MM.1S (cell line): ENCODE results near the gene FAM107B.

ENCODE experiments used
- DNase-seq: peaks from one replicate; pipeline ENCODE4 v3.0.0-alpha.2; 2015
- H2AFZ ChIP-seq: fragments of 300-600 bp; sonication (generic); 2 replicates; pipeline ENCODE4 v1.6.0; 2016; ENCODE audit warnings: antibody characterized with exemption, low read length
- H3F3A ChIP-seq: fragments of 300-600 bp; sonication (generic); 2 replicates; pipeline ENCODE4 v1.6.1; 2016; ENCODE audit warnings: mild to moderate bottlenecking, antibody characterized with exemption, low read length, moderate library complexity, mixed read lengths; ENCODE audit not compliant: insufficient read depth
- H3K27ac ChIP-seq: fragments of 300-600 bp; sonication (generic); 2 replicates; pipeline ENCODE4 v1.5.1; 2016; ENCODE audit warnings: mild to moderate bottlenecking, low read length
- H3K27me3 ChIP-seq: fragments of 300-600 bp; sonication (generic); replicated peaks from 2 replicates; pipeline ENCODE4 v1.6.0; 2016; ENCODE audit warnings: low read length; ENCODE audit not compliant: insufficient read depth
- H3K36me3 ChIP-seq: fragments of 300-600 bp; sonication (generic); replicated peaks from 2 replicates; pipeline ENCODE4 v1.6.1; 2016; ENCODE audit warnings: mild to moderate bottlenecking, low read length, mixed read lengths; ENCODE audit not compliant: insufficient read depth
- H3K4me1 ChIP-seq: fragments of 300-600 bp; sonication (generic); 2 replicates; pipeline ENCODE4 v1.6.1; 2016; ENCODE audit warnings: low read length, mixed read lengths
- H3K4me2 ChIP-seq: fragments of 300-600 bp; sonication (generic); 2 replicates; pipeline ENCODE4 v1.6.0; 2016; ENCODE audit warnings: low read depth, low read length
- H3K4me3 ChIP-seq: fragments of 300-600 bp; sonication (generic); 2 replicates; pipeline ENCODE4 v1.5.1; 2016; ENCODE audit warnings: low read length, mixed read lengths
- H3K79me2 ChIP-seq: fragments of 300-600 bp; sonication (generic); 2 replicates; pipeline ENCODE4 v1.6.1; 2016; ENCODE audit warnings: mixed run types, low read length, mixed read lengths
- H3K9ac ChIP-seq: fragments of 300-600 bp; sonication (generic); 2 replicates; pipeline ENCODE4 v1.6.1; 2016; ENCODE audit warnings: low read length, mixed read lengths
- H3K9me2 ChIP-seq: fragments of 300-600 bp; sonication (generic); replicated peaks from 2 replicates; pipeline ENCODE4 v1.6.1; 2016; ENCODE audit warnings: mild to moderate bottlenecking, low read length, mixed read lengths; ENCODE audit not compliant: insufficient read depth
- H3K9me3 ChIP-seq: fragments of 300-600 bp; sonication (generic); replicated peaks from 2 replicates; pipeline ENCODE4 v1.6.1; 2016; ENCODE audit warnings: mild to moderate bottlenecking, low read length, mixed read lengths; ENCODE audit not compliant: insufficient read depth
- H4K20me1 ChIP-seq: fragments of 300-600 bp; sonication (generic); 2 replicates; pipeline ENCODE4 v1.6.1; 2016; ENCODE audit warnings: mild to moderate bottlenecking, low read length, moderate library complexity, mixed read lengths; ENCODE audit not compliant: insufficient read depth
- EZH2 ChIP-seq: fragments of 300-600 bp; sonication (generic); optimal IDR thresholded peaks from 2 replicates; pipeline ENCODE3; 2017; ENCODE audit warnings: low read depth, mild to moderate bottlenecking, antibody characterized with exemption, low read length, mixed read lengths
- EZH2phosphoT487 ChIP-seq: fragments of 300-600 bp; sonication (generic); IDR thresholded peaks from 2 replicates; pipeline ENCODE4 v1.6.1; 2018; ENCODE audit warnings: antibody characterized with exemption, low read length
- TF ChIP-seq, protein P1 (sequence below): fragments of 300-600 bp; sonication (generic); IDR thresholded peaks from 2 replicates; pipeline ENCODE4 v1.5.1; 2016; ENCODE audit warnings: antibody characterized with exemption, low read length, mixed read lengths

The FAM107B gene

DNA sequence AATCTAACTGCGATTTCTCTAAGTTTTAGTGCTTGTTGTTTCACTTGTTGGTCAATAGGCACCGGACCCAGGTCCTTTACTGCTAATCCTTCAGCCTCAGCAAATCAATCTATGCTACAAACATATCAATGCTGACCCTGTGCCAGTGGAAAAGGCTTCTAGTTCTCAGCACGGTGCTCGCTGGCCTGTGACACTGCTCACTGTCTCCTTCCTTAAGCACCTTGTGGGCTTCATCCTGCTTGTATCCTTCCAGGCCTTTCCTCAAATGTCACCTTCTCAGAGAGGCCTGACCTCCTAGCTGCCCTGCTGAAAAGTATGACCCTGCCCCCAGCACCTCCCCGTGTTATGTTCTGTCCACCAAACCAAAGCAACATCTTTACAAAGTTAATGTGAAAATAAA, 242.7 kb downstream of the FAM107B start:
- no peak overlapping the region for H2AFZ ChIP-seq
- peaks cover 37% of the 10 kb centered on the region for H3K4me1 ChIP-seq
- no peaks in the 10 kb centered on the region for H4K20me1 ChIP-seq
- DNase-seq: no peak
- H3K9ac ChIP-seq: no peak overlapping the region
- TF ChIP-seq EZH2 (no peak), EZH2phosphoT487 (no peak)
- TF ChIP-seq, protein P1, sequence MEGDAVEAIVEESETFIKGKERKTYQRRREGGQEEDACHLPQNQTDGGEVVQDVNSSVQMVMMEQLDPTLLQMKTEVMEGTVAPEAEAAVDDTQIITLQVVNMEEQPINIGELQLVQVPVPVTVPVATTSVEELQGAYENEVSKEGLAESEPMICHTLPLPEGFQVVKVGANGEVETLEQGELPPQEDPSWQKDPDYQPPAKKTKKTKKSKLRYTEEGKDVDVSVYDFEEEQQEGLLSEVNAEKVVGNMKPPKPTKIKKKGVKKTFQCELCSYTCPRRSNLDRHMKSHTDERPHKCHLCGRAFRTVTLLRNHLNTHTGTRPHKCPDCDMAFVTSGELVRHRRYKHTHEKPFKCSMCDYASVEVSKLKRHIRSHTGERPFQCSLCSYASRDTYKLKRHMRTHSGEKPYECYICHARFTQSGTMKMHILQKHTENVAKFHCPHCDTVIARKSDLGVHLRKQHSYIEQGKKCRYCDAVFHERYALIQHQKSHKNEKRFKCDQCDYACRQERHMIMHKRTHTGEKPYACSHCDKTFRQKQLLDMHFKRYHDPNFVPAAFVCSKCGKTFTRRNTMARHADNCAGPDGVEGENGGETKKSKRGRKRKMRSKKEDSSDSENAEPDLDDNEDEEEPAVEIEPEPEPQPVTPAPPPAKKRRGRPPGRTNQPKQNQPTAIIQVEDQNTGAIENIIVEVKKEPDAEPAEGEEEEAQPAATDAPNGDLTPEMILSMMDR: no peak
- no peaks in the 10 kb centered on the region for H3K27me3 ChIP-seq
- no peaks in the 10 kb centered on the region for H3K9me3 ChIP-seq
- H3K36me3 ChIP-seq: peaks cover 7% of the 10 kb centered on the region; the same call in 1 of the 2 replicates
- no peak overlapping the region for H3K4me2 ChIP-seq
- peaks cover 31% of the 10 kb centered on the region for H3F3A ChIP-seq
- H3K4me3 ChIP-seq: no peak overlapping the region
- peaks cover 88% of the 10 kb centered on the region for H3K79me2 ChIP-seq
- no peaks in the 10 kb centered on the region for H3K9me2 ChIP-seq
- no peak overlapping the region for H3K27ac ChIP-seq

DNA sequence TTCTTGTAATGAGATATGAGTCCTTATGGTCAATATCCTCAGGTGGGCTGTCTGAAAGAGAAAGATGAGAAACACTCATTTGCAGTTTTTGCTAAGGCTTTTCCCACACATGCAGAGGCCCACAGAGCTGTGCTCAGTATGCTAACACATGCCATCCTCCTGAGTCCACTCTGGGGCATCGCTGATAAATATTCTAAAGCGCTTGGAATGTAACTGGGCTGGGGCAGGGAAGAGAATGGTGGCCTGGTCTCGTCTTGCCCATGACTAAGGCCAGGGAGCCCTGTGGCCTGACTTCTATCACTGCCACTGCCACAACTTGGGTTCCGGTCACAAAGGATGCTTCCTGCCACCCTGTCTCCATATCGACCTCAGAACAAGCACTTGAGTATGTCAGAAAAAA, 244.2 kb downstream of the FAM107B start:
- H2AFZ ChIP-seq: no peak overlapping the region
- peak overlapping the region; percentile 13; the same call in 1 of the 2 replicates for H3K27ac ChIP-seq
- no peak overlapping the region for H3K9ac ChIP-seq
- peaks cover 85% of the 10 kb centered on the region for H3K79me2 ChIP-seq
- H3K27me3 ChIP-seq: no peaks in the 10 kb centered on the region
- no peak for TF ChIP-seq EZH2phosphoT487
- TF ChIP-seq EZH2: no peak
- TF ChIP-seq, protein P1: no peak
- H3K36me3 ChIP-seq: peaks cover 7% of the 10 kb centered on the region; the same call in 1 of the 2 replicates
- H3K9me2 ChIP-seq: no peaks in the 10 kb centered on the region
- H3K4me3 ChIP-seq: no peak overlapping the region
- no peaks in the 10 kb centered on the region for H3K9me3 ChIP-seq
- no peak overlapping the region for H3K4me2 ChIP-seq
- no peak for DNase-seq
- H3F3A ChIP-seq: peaks cover 31% of the 10 kb centered on the region
- no peaks in the 10 kb centered on the region for H4K20me1 ChIP-seq
- H3K4me1 ChIP-seq: peaks cover 37% of the 10 kb centered on the region

DNA sequence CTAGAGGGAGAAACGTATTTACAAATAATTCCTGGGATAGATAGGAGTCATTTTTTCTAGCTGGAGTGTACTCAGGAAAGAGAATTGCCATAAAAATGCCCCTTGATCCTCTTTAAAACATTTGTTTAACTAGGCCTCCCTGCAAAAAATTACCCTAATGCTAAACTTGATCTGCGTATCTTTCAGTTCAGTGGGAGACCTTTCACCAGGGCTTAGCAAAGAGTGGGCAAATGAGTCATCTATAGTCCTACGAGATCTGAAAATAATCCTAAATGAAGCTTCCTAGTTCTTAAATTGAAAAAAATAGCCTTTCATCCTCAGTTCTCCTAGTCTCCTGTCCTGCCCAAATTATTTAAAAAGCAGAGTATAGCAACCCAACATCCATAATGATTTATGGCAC, 245.3 kb downstream of the FAM107B start:
- H3K4me3 ChIP-seq: no peak overlapping the region
- peaks cover 31% of the 10 kb centered on the region for H3F3A ChIP-seq
- no peaks in the 10 kb centered on the region for H3K27me3 ChIP-seq
- no peak for DNase-seq
- H3K4me2 ChIP-seq: peak overlapping the region; percentile 23; the same call in 1 of the 2 replicates
- 0 out of 2 replicates have a peak overlapping the region, but pooled peaks have one; percentile 5 for H3K9ac ChIP-seq
- H3K9me3 ChIP-seq: no peaks in the 10 kb centered on the region
- peaks cover 85% of the 10 kb centered on the region for H3K79me2 ChIP-seq
- H3K4me1 ChIP-seq: peaks cover 37% of the 10 kb centered on the region
- no peak overlapping the region for H2AFZ ChIP-seq
- TF ChIP-seq EZH2phosphoT487 (no peak), EZH2 (no peak)
- TF ChIP-seq, protein P1: no peak
- H3K9me2 ChIP-seq: no peaks in the 10 kb centered on the region
- peak overlapping the region; percentile 90; the same call in 1 of the 2 replicates for H3K27ac ChIP-seq
- peaks cover 3% of the 10 kb centered on the region; the same call in 1 of the 2 replicates for H3K36me3 ChIP-seq
- H4K20me1 ChIP-seq: no peaks in the 10 kb centered on the region
